Thyroid gland (tissue), 4 donors: ENCODE measurements around the gene ATP23. TPM values are rescaled to one million over a fixed set of nuclear protein-coding genes. Genes with fewer than 3 reads are reported as not detected.

Experiments used
- DNase-seq, 2 donors: peaks; one replicate each; pipeline ENCODE4 v3.0.0-alpha.2; 2019
- H3K27ac ChIP-seq, 3 donors: fragments of 200-600 bp; sonication (generic); 1 replicate in 2 of 3; 2 replicates in 1 of 3; pipeline ENCODE4 v1.5.1; 2016 to 2019; ENCODE audit warnings: mild to moderate bottlenecking in 1 of 3, moderate library complexity in 1 of 3
- H3K27me3 ChIP-seq: fragments of 200-600 bp; sonication (generic); one replicate; pipeline ENCODE4 v1.5.1; 2019
- H3K36me3 ChIP-seq, 2 donors: fragments of 200-600 bp; sonication (generic); one replicate each; pipeline ENCODE4 v1.5.1; 2016 to 2019
- H3K4me1 ChIP-seq, 2 donors: fragments of 200-600 bp; sonication (generic); one replicate each; pipeline ENCODE4 v1.5.1; 2017 to 2019
- H3K4me3 ChIP-seq, 3 donors: fragments of 200-600 bp; sonication (generic); replicated peaks in 1 of 3; 1 replicate in 2 of 3; 2 replicates in 1 of 3; pipeline ENCODE4 v1.5.1; 2016; ENCODE audit warnings: mild to moderate bottlenecking in 1 of 3
- H3K9me3 ChIP-seq: fragments of 200-600 bp; sonication (generic); one replicate; pipeline ENCODE4 v1.5.1; 2017
- CTCF ChIP-seq, 6 experiments: fragments of 200-600 bp in 3 of 6; fragments of 450-650 bp in 3 of 6; sonication (generic) in 3 of 6; IDR thresholded peaks; one replicate each; pipeline ENCODE4 v1.5.1; 2016 to 2019; ENCODE audit warnings: antibody characterized with exemption in 6 of 6, mild to moderate bottlenecking in 2 of 6, inconsistent platforms in 1 of 6, moderate library complexity in 1 of 6
- POLR2A ChIP-seq, 2 donors: fragments of 450-650 bp; IDR thresholded peaks; one replicate each; pipeline ENCODE4 v1.6.1; 2017; ENCODE audit warnings: antibody characterized with exemption in 2 of 2, mild to moderate bottlenecking in 2 of 2, moderate library complexity in 1 of 2
- WGBS, 2 donors: methylation state at CpG; one replicate each; pipeline ENCODE4 v1.1.5; 2017; 5-methylcytosine and 5-hydroxymethylcytosine counted together
- intact Hi-C: fragments of 100-400 bp; cut with DNase I; formaldehyde crosslinking; loops from one replicate; pipeline ENCODE4 v1.15.1; 2023
- total RNA-seq, 4 donors: library from RNA; depleted of rRNA; stranded (reverse); fragments of >200 nt; gene quantifications; one replicate each; pipeline ENCODE4 v1.2.3, GENCODE V29; 2016

ATP23 gene
- total RNA-seq, 4 donors from 2014 or later: 1.9 to 13.4 (median 11.1) TPM

GRCh38 chr12:57898308-57898970, 42.9 kb upstream of the ATP23 start:
- no peak for TF ChIP-seq POLR2A (IDR thresholded peaks at IDR 0.05)
- Histone ChIP-seq H3K36me3 (no peaks in the 10 kb centered on the region), H3K27ac (peak overlapping the region; percentile 46 to 69 (median 57)), H3K9me3 (no peaks in the 10 kb centered on the region), H3K27me3 (no peaks in the 10 kb centered on the region), H3K4me3 (no peak overlapping the region), H3K4me1 (peaks cover 59 to 65% of the 10 kb centered on the region in 2 donors)
- intact Hi-C loops: loop anchor here (5.0 kb wide), 1 partner anchor 116 kb away; the partner anchor contains the start of gene TSFM
- DNase-seq: no peak
- WGBS, 2 donors: 62% methylated on average over 5 of the region's 5 CpGs

DNA sequence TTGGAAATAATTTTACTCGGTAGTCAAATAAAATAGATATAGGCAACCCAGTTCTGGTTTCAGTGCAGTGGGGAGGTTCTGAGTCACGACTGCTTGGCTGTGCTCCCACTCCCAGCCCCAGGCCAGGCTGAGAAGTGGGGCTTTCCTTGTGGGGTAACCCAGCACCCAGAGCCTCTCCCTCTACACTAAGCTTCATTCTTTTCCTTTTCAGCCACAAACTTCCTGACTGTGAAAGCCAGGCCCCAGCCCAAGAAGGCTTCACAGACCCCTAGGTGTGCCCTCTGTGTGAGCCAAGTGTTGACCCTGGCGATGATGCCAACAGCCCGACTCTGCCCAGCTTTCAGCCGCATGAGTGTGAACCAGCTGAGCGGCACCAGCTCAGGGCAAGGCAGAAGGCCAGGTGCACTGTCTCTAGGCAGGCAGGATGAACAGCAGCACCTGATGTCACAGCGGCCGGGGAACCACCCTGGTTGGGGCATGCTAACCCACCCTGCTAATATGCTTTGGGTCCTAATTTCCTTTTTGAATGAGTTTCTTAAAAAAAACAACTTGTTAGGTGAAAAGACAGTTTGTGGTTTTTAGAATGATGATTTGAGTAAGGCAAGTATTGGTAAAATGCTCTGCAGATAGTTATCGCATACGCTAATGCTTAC, 42.2 kb upstream of the ATP23 start:
- intact Hi-C loops: loop anchor here (5.0 kb wide), 1 partner anchor 117 kb away; the partner anchor contains the start of gene TSFM
- Histone ChIP-seq H3K27me3 (no peaks in the 10 kb centered on the region), H3K9me3 (no peaks in the 10 kb centered on the region), H3K27ac (peak overlapping the region; percentile 46 to 69 (median 57)), H3K4me1 (peaks cover 52 to 58% of the 10 kb centered on the region in 2 donors), H3K4me3 (no peak overlapping the region), H3K36me3 (no peaks in the 10 kb centered on the region)
- DNase-seq: peak; percentile 75
- WGBS, 2 donors: 38 to 46% methylated on average over 10 of the region's 10 CpGs
- TF ChIP-seq POLR2A (IDR thresholded peaks at IDR 0.05) (peak in 1 of 2 donors; percentile 9), CTCF (IDR thresholded peaks at IDR 0.05) (no peak)

GRCh38 chr12:57902478-57902969, 38.8 kb upstream of the ATP23 start:
- peak overlapping the region; percentile 59 to 66 (median 65) for H3K27ac ChIP-seq
- intact Hi-C loops: no loop called here
- peak; percentile 78 to 79 for DNase-seq
- no peaks in the 10 kb centered on the region for H3K27me3 ChIP-seq
- whole genome bisulfite sequencing, 2 donors: 53 to 56% methylated on average over 3 of the region's 3 CpGs
- no peaks in the 10 kb centered on the region for H3K9me3 ChIP-seq
- TF ChIP-seq POLR2A (IDR thresholded peaks at IDR 0.05): peak in 1 of 2 donors; percentile 25
- TF ChIP-seq CTCF (IDR thresholded peaks at IDR 0.05): no peak
- no peaks in the 10 kb centered on the region for H3K36me3 ChIP-seq
- H3K4me1 ChIP-seq: peaks cover 29 to 32% of the 10 kb centered on the region in 2 donors
- H3K4me3 ChIP-seq: no peak overlapping the region

DNA sequence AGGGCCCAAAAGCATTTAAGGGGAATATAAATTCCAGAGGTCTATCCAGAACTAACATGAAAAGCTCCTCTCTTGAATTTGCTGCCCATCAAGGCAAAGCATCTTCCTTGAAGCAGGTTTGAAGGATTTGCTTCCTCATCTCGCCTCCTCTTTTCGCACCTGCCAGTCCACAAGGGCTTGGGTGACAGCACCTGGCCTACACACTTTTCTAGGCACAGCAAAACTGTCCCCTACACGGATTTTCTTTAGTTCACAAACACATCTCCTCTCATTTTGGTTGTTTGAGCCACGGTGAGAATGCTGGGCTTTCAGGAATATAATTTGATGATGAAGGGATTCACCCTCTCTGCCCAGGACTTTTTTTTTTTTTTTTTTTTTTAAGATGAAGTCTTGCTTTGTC, 36.9 kb upstream of the ATP23 start:
- H3K4me3 ChIP-seq: no peak overlapping the region
- WGBS, 2 donors: 86 to 91% methylated on average over 4 of the region's 4 CpGs
- no peaks in the 10 kb centered on the region for H3K36me3 ChIP-seq
- H3K27me3 ChIP-seq: no peaks in the 10 kb centered on the region
- no peaks in the 10 kb centered on the region for H3K9me3 ChIP-seq
- intact Hi-C loops: no loop called here
- H3K27ac ChIP-seq: no peak overlapping the region
- no peak for DNase-seq
- peaks cover 11 to 13% of the 10 kb centered on the region in 2 donors for H3K4me1 ChIP-seq
- TF ChIP-seq CTCF (IDR thresholded peaks at IDR 0.05) (no peak), POLR2A (IDR thresholded peaks at IDR 0.05) (no peak)

DNA sequence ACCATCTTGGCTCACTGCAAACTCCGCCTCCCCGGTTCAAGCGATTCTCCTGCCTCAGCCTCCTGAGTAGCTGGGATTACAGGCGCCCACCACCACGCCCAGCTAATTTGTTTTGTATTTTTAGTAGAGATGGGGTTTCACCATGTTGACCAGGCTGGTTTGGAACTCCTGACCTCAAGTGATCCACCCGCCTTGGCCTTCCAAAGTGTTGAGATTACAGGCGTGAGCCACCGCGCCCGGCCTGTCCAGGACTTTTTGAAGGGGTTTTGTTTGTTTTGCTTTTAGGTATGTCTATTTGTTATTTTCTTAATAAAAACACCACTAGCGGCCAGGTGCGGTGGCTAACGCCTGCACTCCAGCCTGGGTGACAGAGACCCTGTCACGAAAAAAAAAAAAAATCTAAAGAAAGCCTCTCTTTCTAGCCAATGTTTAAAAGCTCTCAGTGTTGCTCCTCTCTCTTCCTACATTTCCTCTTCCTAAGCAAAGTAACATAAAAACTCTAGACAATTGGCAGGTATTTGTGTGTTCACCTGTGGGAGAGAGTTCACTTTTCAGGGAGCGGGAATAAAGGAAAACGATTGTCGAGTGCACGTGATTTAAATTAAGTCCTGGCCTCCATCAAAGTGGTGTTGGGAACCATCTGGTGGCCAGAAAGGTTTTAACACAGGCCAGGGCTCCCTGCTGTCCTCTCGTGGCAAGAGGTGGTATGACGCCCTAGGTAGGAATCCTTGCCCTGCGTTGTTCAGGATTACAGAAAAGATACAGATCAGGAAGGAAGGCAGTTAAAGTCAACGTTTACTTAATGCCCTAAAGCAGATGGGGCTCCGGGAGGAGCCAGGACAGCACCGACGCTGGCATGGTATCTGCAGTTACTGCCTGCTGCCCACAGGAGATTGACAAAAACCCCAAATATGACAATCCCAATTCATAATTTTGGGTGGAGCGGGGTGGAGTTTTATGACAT, 36.2 kb upstream of the ATP23 start:
- H3K9me3 ChIP-seq: no peaks in the 10 kb centered on the region
- peak; percentile 86 to 87 for DNase-seq
- intact Hi-C loops: no loop called here
- H3K27ac ChIP-seq: peak overlapping the region in 1 of 3 donors; percentile 51
- TF ChIP-seq CTCF (IDR thresholded peaks at IDR 0.05) (peak; percentile 100), POLR2A (IDR thresholded peaks at IDR 0.05) (no peak)
- no peaks in the 10 kb centered on the region for H3K36me3 ChIP-seq
- 43 to 45% methylated on average over 26 of the region's 26 CpGs for WGBS, 2 donors
- no peak overlapping the region for H3K4me3 ChIP-seq
- peaks cover 11 to 12% of the 10 kb centered on the region in 2 donors for H3K4me1 ChIP-seq
- H3K27me3 ChIP-seq: no peaks in the 10 kb centered on the region
